AG04449 (cell line): Measurements from ENCODE around the gene KHDC1.
"Not testable (repeated sequence)": the region's sequence is repeated elsewhere in the genome, so short reads cannot be mapped to it uniquely, and the experiment has no call there.

Experiments
- CTCF ChIA-PET: fragments of 350-600 bp; formaldehyde crosslinking; extraction: SDS; loops from one replicate; lab custom pipeline; 2021; ENCODE audit warnings: antibody characterized with exemption; lab: Yijun Ruan, JAX
- POLR2A ChIA-PET: fragments of 400-600, 350-600 bp; formaldehyde crosslinking; extraction: SDS; loops from one replicate; lab custom pipeline; 2020; ENCODE audit warnings: antibody characterized with exemption, inconsistent platforms; lab: Yijun Ruan, JAX
- DNase-seq: peaks from one replicate; pipeline ENCODE4 v3.0.0-alpha.2; 2010; ENCODE audit warnings: low read depth, low spot score
- H3K4me3 ChIP-seq: 2 replicates; pipeline ENCODE4 v1.5.1; 2011; ENCODE audit warnings: low read depth, mild to moderate bottlenecking, control low read depth, low read length
- TF ChIP-seq, protein P1 (sequence below): IDR thresholded peaks from one replicate; pipeline ENCODE4 v1.5.1; 2011; ENCODE audit warnings: mild to moderate bottlenecking, moderate library complexity, low read length, control low read depth, inconsistent platforms; ENCODE audit not compliant: insufficient read depth; ENCODE audit errors: missing control alignments

KHDC1 gene

DNA sequence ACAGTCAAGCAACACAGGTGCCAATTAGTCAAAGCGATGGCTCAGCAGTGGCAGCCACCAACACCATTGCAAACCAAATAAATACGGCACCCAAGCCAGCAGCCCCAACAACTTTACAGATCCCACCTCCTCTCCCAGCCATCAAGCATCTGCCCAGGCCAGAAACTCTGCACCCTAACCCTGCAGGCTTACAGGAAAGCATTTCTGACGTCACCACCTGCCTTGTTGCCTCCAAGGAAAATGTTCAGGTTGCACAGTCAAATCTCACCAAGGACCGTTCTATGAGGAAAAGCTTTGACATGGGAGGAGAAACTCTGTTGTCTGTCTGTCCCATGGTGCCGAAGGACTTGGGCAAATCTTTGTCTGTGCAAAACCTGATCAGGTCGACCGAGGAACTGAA is 68.3 kb downstream of the KHDC1 start:
- no peak overlapping the region for H3K4me3 ChIP-seq
- DNase-seq, result no peak
- TF ChIP-seq, protein P1, sequence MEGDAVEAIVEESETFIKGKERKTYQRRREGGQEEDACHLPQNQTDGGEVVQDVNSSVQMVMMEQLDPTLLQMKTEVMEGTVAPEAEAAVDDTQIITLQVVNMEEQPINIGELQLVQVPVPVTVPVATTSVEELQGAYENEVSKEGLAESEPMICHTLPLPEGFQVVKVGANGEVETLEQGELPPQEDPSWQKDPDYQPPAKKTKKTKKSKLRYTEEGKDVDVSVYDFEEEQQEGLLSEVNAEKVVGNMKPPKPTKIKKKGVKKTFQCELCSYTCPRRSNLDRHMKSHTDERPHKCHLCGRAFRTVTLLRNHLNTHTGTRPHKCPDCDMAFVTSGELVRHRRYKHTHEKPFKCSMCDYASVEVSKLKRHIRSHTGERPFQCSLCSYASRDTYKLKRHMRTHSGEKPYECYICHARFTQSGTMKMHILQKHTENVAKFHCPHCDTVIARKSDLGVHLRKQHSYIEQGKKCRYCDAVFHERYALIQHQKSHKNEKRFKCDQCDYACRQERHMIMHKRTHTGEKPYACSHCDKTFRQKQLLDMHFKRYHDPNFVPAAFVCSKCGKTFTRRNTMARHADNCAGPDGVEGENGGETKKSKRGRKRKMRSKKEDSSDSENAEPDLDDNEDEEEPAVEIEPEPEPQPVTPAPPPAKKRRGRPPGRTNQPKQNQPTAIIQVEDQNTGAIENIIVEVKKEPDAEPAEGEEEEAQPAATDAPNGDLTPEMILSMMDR, result no peak
- ChIA-PET CTCF (no interaction called here), POLR2A (no interaction called here)

DNA sequence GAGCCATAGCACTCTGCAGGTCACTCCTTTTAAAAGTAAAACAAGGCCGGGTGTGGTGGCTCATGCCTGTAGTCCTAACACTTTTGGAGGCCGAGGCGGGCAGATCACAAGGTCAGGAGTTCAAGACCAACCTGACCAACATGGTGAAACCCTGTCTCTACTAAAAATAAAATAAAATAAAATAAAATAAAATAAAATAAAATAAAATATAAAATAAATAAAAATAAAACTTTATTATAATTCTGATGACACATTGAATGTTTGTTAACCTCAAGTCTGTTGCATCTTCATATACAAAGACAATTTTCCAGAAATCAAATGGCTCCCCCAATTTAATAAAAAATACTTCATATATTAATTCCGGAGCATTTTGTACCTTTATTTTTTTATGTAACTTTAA is 69.7 kb downstream of the KHDC1 start:
- H3K4me3 ChIP-seq, CTCF ChIA-PET, DNase-seq, POLR2A ChIA-PET: not testable (repeated sequence)
